Measurements from ENCODE around the gene TSPYL4. TPM values are rescaled to one million over a fixed set of nuclear protein-coding genes. Genes with fewer than 3 reads are reported as not detected.

The TSPYL4 gene
- total RNA-seq, 1 donor from 2014 or later, result 8.8 TPM

DNA sequence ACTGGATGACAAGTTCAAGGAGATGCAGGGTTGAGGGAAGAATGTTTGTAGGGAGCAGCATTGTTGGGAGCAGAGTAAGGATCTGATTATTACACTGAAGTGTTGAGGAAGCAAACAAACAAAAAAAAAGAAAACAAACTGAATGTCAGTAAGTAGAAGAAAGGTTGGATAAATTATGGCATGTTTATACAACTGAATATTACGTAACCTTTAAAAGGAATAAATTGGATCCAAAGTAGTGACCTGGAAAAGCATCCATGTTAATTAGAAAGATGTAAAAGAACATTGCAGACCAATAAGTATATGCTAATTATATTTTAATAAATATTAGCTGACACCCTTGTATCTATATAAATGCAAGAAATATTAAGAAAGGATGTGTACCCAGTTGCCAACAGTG, 38.7 kb upstream of the TSPYL4 start:
- Histone ChIP-seq H3K36me3 (no peaks in the 10 kb centered on the region), H3K4me1 (no peaks in the 10 kb centered on the region), H3K27me3 (no peaks in the 10 kb centered on the region), H3K9me3 (no peaks in the 10 kb centered on the region), H3K27ac (no peak overlapping the region), H3K4me3 (no peak overlapping the region)
- TF ChIP-seq, protein P1, sequence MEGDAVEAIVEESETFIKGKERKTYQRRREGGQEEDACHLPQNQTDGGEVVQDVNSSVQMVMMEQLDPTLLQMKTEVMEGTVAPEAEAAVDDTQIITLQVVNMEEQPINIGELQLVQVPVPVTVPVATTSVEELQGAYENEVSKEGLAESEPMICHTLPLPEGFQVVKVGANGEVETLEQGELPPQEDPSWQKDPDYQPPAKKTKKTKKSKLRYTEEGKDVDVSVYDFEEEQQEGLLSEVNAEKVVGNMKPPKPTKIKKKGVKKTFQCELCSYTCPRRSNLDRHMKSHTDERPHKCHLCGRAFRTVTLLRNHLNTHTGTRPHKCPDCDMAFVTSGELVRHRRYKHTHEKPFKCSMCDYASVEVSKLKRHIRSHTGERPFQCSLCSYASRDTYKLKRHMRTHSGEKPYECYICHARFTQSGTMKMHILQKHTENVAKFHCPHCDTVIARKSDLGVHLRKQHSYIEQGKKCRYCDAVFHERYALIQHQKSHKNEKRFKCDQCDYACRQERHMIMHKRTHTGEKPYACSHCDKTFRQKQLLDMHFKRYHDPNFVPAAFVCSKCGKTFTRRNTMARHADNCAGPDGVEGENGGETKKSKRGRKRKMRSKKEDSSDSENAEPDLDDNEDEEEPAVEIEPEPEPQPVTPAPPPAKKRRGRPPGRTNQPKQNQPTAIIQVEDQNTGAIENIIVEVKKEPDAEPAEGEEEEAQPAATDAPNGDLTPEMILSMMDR (IDR thresholded peaks at IDR 0.05), result no peak
- intact Hi-C loops (cut with DNase I), result no loop called here
- no peak for DNase-seq (ENCODE audit: low spot score in 2 of 2)

DNA sequence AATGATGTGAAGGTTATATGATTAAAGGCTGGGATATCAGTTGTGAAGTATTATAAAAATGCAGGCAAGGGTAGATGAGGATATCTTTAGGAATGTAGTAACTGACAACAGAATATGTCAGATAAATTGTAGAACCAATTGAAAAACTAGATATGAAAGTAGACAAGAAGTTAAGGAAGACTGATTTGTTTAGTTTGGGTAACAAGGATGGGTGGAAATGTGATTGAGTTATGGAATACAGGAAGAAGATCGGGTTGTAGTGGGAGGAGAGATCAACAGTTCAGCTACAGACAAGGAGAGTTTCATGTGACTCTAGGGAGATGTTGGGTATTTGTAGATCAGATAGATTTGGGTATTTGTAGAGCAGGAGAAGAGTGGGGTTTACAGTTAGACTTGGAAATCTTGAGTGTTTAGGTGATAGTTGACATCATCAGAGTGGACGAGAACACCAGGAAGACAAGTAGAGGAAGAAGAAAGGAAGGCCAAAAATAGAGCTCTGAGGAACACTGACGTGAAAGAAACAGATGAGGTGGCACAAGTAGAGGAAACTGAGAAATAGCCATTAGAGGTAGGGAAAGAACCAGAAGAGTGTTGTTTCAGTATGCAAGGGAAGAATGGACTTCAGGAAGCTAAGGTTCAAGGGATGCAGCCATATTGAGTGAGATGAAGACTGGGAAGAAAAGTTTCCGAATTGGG, 38.0 kb upstream of the TSPYL4 start:
- Histone ChIP-seq H3K27ac (no peak overlapping the region), H3K9me3 (no peaks in the 10 kb centered on the region), H3K36me3 (no peaks in the 10 kb centered on the region), H3K4me1 (no peaks in the 10 kb centered on the region), H3K4me3 (no peak overlapping the region), H3K27me3 (no peaks in the 10 kb centered on the region)
- TF ChIP-seq, protein P1 (IDR thresholded peaks at IDR 0.05), result no peak
- DNase-seq (ENCODE audit: low spot score in 2 of 2), result no peak
- intact Hi-C loops (cut with DNase I), result no loop called here

DNA sequence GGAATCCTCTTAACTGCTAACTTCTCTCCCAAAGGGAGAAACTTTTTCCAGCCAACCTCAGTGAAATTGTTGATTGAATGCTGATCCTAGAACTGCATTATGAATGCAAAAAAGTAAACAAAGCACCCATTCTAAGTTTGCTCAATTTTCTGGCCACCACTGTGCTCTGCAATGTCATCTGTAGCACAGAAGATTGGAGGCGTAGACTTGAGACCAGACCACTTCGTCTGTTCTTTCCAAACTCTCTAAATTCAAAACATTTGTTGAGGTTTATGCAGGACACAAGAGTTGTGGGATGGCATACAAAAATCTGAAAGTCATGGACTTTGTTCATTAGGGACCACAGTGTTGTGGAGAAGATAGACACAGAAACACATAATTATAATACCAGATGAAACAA, 36.9 kb upstream of the TSPYL4 start:
- DNase-seq (ENCODE audit: low spot score in 2 of 2), result no peak
- Histone ChIP-seq H3K36me3 (no peaks in the 10 kb centered on the region), H3K4me1 (no peaks in the 10 kb centered on the region), H3K9me3 (no peaks in the 10 kb centered on the region), H3K27me3 (no peaks in the 10 kb centered on the region), H3K27ac (no peak overlapping the region), H3K4me3 (no peak overlapping the region)
- intact Hi-C loops (cut with DNase I), result no loop called here
- TF ChIP-seq, protein P1 (IDR thresholded peaks at IDR 0.05), result no peak

DNA sequence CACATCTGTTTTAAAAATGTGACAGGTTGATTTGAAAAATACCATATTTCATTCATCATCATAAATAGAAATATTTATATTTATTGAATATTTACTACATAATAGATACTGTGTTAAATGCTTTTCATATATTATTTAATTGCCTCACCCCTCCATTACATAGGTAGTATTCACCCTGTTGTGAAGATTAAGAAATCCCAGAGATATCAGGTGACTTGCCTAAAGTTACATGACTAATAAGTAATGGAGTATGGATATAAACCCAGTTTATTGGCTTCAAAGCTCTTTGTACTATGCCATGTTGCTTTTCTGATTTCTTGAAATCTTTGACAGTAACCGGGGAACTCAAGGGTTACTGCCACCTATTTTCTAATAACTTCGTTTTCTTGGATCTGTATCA, 36.0 kb upstream of the TSPYL4 start:
- Histone ChIP-seq H3K27ac (no peak overlapping the region), H3K36me3 (no peaks in the 10 kb centered on the region), H3K27me3 (no peaks in the 10 kb centered on the region), H3K4me3 (no peak overlapping the region), H3K4me1 (no peaks in the 10 kb centered on the region), H3K9me3 (no peaks in the 10 kb centered on the region)
- intact Hi-C loops (cut with DNase I), result no loop called here
- DNase-seq (ENCODE audit: low spot score in 2 of 2), result no peak
- TF ChIP-seq, protein P1 (IDR thresholded peaks at IDR 0.05), result no peak

DNA sequence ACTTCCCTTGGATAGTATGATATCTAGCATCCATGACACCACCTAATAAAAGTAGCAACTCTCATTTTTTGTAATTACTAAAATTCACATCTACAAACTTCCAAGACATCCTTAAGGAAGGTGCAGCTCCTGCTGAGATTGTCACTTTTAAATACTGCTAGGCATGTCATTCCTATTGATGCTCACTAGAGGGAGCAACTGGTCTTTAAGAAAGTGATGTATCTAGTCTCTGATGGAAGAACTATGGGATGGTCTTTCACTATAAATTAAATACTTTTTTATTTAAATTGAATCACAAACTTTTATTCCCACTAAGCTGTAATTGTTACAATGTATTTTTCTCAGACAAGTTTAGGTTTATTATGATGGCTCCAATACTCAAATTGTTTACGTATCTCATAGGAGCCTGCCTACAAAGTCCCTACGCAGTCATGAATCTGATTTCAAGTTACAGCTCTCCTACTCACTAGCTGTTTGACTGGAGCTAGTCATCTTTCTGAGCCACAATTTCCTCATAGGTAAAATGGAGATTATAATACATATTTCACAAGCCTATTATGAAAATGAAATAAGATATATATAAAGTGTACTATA, 33.9 kb upstream of the TSPYL4 start:
- H3K4me1 ChIP-seq, result no peaks in the 10 kb centered on the region
- intact Hi-C loops (cut with DNase I), result loop anchor here (1.0 to 2.0 kb wide), 2 partner anchors 83 to 245 kb away; partner anchors contain the start of gene DSE
- no peak for DNase-seq (ENCODE audit: low spot score in 2 of 2)
- H3K27me3 ChIP-seq, result no peaks in the 10 kb centered on the region
- no peaks in the 10 kb centered on the region for H3K36me3 ChIP-seq
- TF ChIP-seq, protein P1 (IDR thresholded peaks at IDR 0.05), result peak; percentile 71 to 90 (median 87)
- no peak overlapping the region for H3K27ac ChIP-seq
- no peak overlapping the region for H3K4me3 ChIP-seq
- H3K9me3 ChIP-seq, result no peaks in the 10 kb centered on the region
